Activated naive CD8-positive, alpha-beta T cell (primary cell): Measurements from ENCODE around the gene BEGAIN.

Experiments used
- H3K27ac Mint-ChIP-seq: one replicate; pipeline ENCODE4 v1.8.0; 2021; ENCODE audit warnings: mixed read lengths
- H3K27me3 Mint-ChIP-seq: one replicate; pipeline ENCODE4 v1.8.0; 2021; ENCODE audit warnings: mixed read lengths
- H3K36me3 Mint-ChIP-seq: one replicate; pipeline ENCODE4 v1.8.0; 2021; ENCODE audit warnings: mixed read lengths
- H3K4me1 Mint-ChIP-seq: one replicate; pipeline ENCODE4 v1.8.0; 2021; ENCODE audit warnings: low read depth, mixed read lengths
- H3K4me3 Mint-ChIP-seq: one replicate; pipeline ENCODE4 v1.8.0; 2021; ENCODE audit warnings: mild to moderate bottlenecking, mixed read lengths
- H3K9me3 Mint-ChIP-seq: one replicate; pipeline ENCODE4 v1.8.0; 2021; ENCODE audit warnings: low read depth, mixed read lengths

Gene BEGAIN

GRCh38 chr14:100593751-100594624, 6.8 kb upstream of the BEGAIN start:
- Mint-ChIP-seq H3K27ac (no peak overlapping the region), H3K27me3 (peaks cover 10% of the 10 kb centered on the region)

GRCh38 chr14:100592972-100593371, 5.8 kb upstream of the BEGAIN start:
- Mint-ChIP-seq H3K4me1 (peaks cover 4% of the 10 kb centered on the region), H3K36me3 (no peaks in the 10 kb centered on the region), H3K4me3 (no peak overlapping the region), H3K27me3 (peaks cover 15% of the 10 kb centered on the region), H3K9me3 (no peaks in the 10 kb centered on the region), H3K27ac (no peak overlapping the region)

More at GRCh38 chr14:100593751-100594624, 6.8 kb upstream of the BEGAIN start:
- Mint-ChIP-seq H3K9me3 (no peaks in the 10 kb centered on the region), H3K36me3 (no peaks in the 10 kb centered on the region), H3K4me1 (no peaks in the 10 kb centered on the region), H3K4me3 (no peak overlapping the region)

- H3K27me3 Mint-ChIP-seq, result peaks cover 15% of the 10 kb centered on the region
- no peaks in the 10 kb centered on the region for H3K9me3 Mint-ChIP-seq
- no peaks in the 10 kb centered on the region for H3K36me3 Mint-ChIP-seq
- H3K4me3 Mint-ChIP-seq, result no peak overlapping the region
- peaks cover 9% of the 10 kb centered on the region for H3K4me1 Mint-ChIP-seq
- H3K27ac Mint-ChIP-seq, result no peak overlapping the region
Measured at GRCh38 chr14:100592461-100592891, 5.3 kb upstream of the BEGAIN start.

- no peaks in the 10 kb centered on the region for H3K36me3 Mint-ChIP-seq
- peaks cover 9% of the 10 kb centered on the region for H3K4me1 Mint-ChIP-seq
- H3K4me3 Mint-ChIP-seq, result no peak overlapping the region
- no peak overlapping the region for H3K27ac Mint-ChIP-seq
- peaks cover 15% of the 10 kb centered on the region for H3K27me3 Mint-ChIP-seq
- no peaks in the 10 kb centered on the region for H3K9me3 Mint-ChIP-seq
Measured at GRCh38 chr14:100591453-100592371, 4.5 kb upstream of the BEGAIN start.

GRCh38 chr14:100590726-100591452, 3.7 kb upstream of the BEGAIN start:
- Mint-ChIP-seq H3K27ac (no peak overlapping the region), H3K4me1 (peaks cover 10% of the 10 kb centered on the region), H3K36me3 (no peaks in the 10 kb centered on the region), H3K27me3 (peaks cover 15% of the 10 kb centered on the region), H3K9me3 (no peaks in the 10 kb centered on the region), H3K4me3 (no peak overlapping the region)

- H3K9me3 Mint-ChIP-seq, result no peaks in the 10 kb centered on the region
- peaks cover 13% of the 10 kb centered on the region for H3K27me3 Mint-ChIP-seq
- no peaks in the 10 kb centered on the region for H3K36me3 Mint-ChIP-seq
- H3K4me3 Mint-ChIP-seq, result no peak overlapping the region
- peaks cover 10% of the 10 kb centered on the region for H3K4me1 Mint-ChIP-seq
- no peak overlapping the region for H3K27ac Mint-ChIP-seq
Measured at GRCh38 chr14:100589760-100590469, 2.7 kb upstream of the BEGAIN start.

GRCh38 chr14:100589071-100589759, 2.0 kb upstream of the BEGAIN start:
- no peak overlapping the region for H3K27ac Mint-ChIP-seq
- H3K36me3 Mint-ChIP-seq, result no peaks in the 10 kb centered on the region
- no peak overlapping the region for H3K4me3 Mint-ChIP-seq
- H3K9me3 Mint-ChIP-seq, result no peaks in the 10 kb centered on the region
- peaks cover 10% of the 10 kb centered on the region for H3K4me1 Mint-ChIP-seq
- H3K27me3 Mint-ChIP-seq, result peaks cover 13% of the 10 kb centered on the region

GRCh38 chr14:100588671-100589070, 1.5 kb upstream of the BEGAIN start:
- no peaks in the 10 kb centered on the region for H3K9me3 Mint-ChIP-seq
- peak overlapping the region; percentile 74 for H3K4me3 Mint-ChIP-seq
- H3K4me1 Mint-ChIP-seq, result peaks cover 10% of the 10 kb centered on the region
- H3K36me3 Mint-ChIP-seq, result no peaks in the 10 kb centered on the region
- no peak overlapping the region for H3K27ac Mint-ChIP-seq
- H3K27me3 Mint-ChIP-seq, result peaks cover 13% of the 10 kb centered on the region

- H3K27me3 Mint-ChIP-seq, result peaks cover 13% of the 10 kb centered on the region
- peaks cover 10% of the 10 kb centered on the region for H3K4me1 Mint-ChIP-seq
Measured at GRCh38 chr14:100587763-100588411, 670 bp upstream of the BEGAIN start.

GRCh38 chr14:100586403-100587085, 673 bp downstream of the BEGAIN start:
- Mint-ChIP-seq H3K36me3 (no peaks in the 10 kb centered on the region), H3K27ac (no peak overlapping the region)

More at GRCh38 chr14:100587763-100588411, 670 bp upstream of the BEGAIN start:
- Mint-ChIP-seq H3K9me3 (no peaks in the 10 kb centered on the region), H3K4me3 (peak overlapping the region; percentile 74), H3K27ac (no peak overlapping the region), H3K36me3 (no peaks in the 10 kb centered on the region)

GRCh38 chr14:100586153-100586402, 1.1 kb downstream of the BEGAIN start:
- Mint-ChIP-seq H3K4me3 (peak overlapping the region; percentile 81), H3K36me3 (no peaks in the 10 kb centered on the region), H3K9me3 (no peaks in the 10 kb centered on the region), H3K27ac (no peak overlapping the region), H3K4me1 (peaks cover 10% of the 10 kb centered on the region), H3K27me3 (peaks cover 13% of the 10 kb centered on the region)

More at GRCh38 chr14:100586403-100587085, 673 bp downstream of the BEGAIN start:
- H3K4me3 Mint-ChIP-seq, result peak overlapping the region; percentile 81
- peaks cover 13% of the 10 kb centered on the region for H3K27me3 Mint-ChIP-seq
- peaks cover 10% of the 10 kb centered on the region for H3K4me1 Mint-ChIP-seq
- no peaks in the 10 kb centered on the region for H3K9me3 Mint-ChIP-seq

- Mint-ChIP-seq H3K27ac (no peak overlapping the region), H3K4me1 (peaks cover 10% of the 10 kb centered on the region), H3K4me3 (peak overlapping the region; percentile 81), H3K27me3 (peaks cover 13% of the 10 kb centered on the region), H3K36me3 (no peaks in the 10 kb centered on the region), H3K9me3 (no peaks in the 10 kb centered on the region)
Measured at GRCh38 chr14:100585448-100586152, 1.6 kb downstream of the BEGAIN start.
